ENCODE measurements around the gene OBSL1. TPM values are rescaled to one million over a fixed set of nuclear protein-coding genes. Genes with fewer than 3 reads are reported as not detected.

Gene OBSL1
- total and polyA plus RNA-seq, 2 of the 4 experiments (the other 2 are of a cell fraction), result 21.5 to 51.2 TPM

GRCh38 chr2:219512524-219513216 is 58.7 kb downstream of the OBSL1 start:
- H3K27ac ChIP-seq (ENCODE audit: insufficient read depth, low read length), result no peak overlapping the region
- no peak overlapping the region for H2BK15ac ChIP-seq (ENCODE audit: low read depth, low read length)
- H3K18ac ChIP-seq (ENCODE audit: low read depth, low read length), result no peak overlapping the region
- WGBS, 2 experiments (ENCODE audit: extremely low coverage in 2 of 2, insufficient read length in 1 of 2), result 24% methylated on average over 5 of the region's 16 CpGs; no CpG with 5 or more reads in 1 of the 2 experiments
- H2AFZ ChIP-seq (replicated peaks; ENCODE audit: low read length, poor library complexity), result peak overlapping the region; percentile 10
- H3K4me2 ChIP-seq (ENCODE audit: low read depth, low read length), result no peak overlapping the region
- no peak overlapping the region for H3K4ac ChIP-seq (ENCODE audit: low read depth, low read length)
- POLR2A ChIA-PET (ENCODE audit: unreplicated experiment), result no interaction called here
- no peak overlapping the region for H3K14ac ChIP-seq (replicated peaks; ENCODE audit: low read depth, low read length)
- CTCF ChIA-PET, result interaction anchor here (1.4 to 1.6 kb wide), 3 partner anchors 9 to 110 kb away, joined by 4 to 6 read pairs (median 5); no protein-coding TSS in a partner anchor
- intact Hi-C loops (cut with micrococcal nuclease) (no loop called here), in situ Hi-C loops (cut with MboI; ENCODE audit: low sequenced_read_pairs) (no loop called here), dilution Hi-C loops (cut with HindIII; ENCODE audit: low sequenced_read_pairs, unreplicated experiment) (no loop called here)
- no peaks in the 10 kb centered on the region for H3K9me3 ChIP-seq (ENCODE audit: control insufficient read depth, insufficient read depth, low read length)
- H2BK5ac ChIP-seq (ENCODE audit: low read depth, low read length, poor library complexity, severe bottlenecking), result no peak overlapping the region
- no peak overlapping the region for H3K56ac ChIP-seq (ENCODE audit: extremely low read depth, insufficient read depth, low read length)
- no peaks in the 10 kb centered on the region for H3K79me1 ChIP-seq (ENCODE audit: low read depth in 1 of 2, low read length in 2 of 2)
- no peak overlapping the region for H3K9ac ChIP-seq (ENCODE audit: low read depth, low read length)
- peaks cover 8% of the 10 kb centered on the region; the same call in 1 of the 2 replicates for H3K4me1 ChIP-seq (ENCODE audit: control insufficient read depth, insufficient read depth, low read length)
- H3K27me3 ChIP-seq (ENCODE audit: control insufficient read depth, insufficient read depth, low read length), result peaks cover 73% of the 10 kb centered on the region
- H4K5ac ChIP-seq (ENCODE audit: low read depth, low read length), result no peak overlapping the region
- H2BK120ac ChIP-seq (ENCODE audit: low read depth, low read length), result no peak overlapping the region
- no peak overlapping the region for H4K91ac ChIP-seq (ENCODE audit: insufficient read depth, low read depth, low read length)
- H3K9me1 ChIP-seq (ENCODE audit: insufficient read depth, low read length), result no peaks in the 10 kb centered on the region
- DNase-seq (no peak), ATAC-seq (ENCODE audit: low read depth) (no peak)
- TF ChIP-seq MAZ (IDR thresholded peaks at IDR 0.05; ENCODE audit: borderline replicate concordance, low read depth, low read length) (no peak), RFX5 (IDR thresholded peaks at IDR 0.05; ENCODE audit: low read depth, low read length) (no peak), RCOR1 (IDR thresholded peaks at IDR 0.05; ENCODE audit: insufficient replicate concordance, low read length) (no peak), CHD1 (IDR thresholded peaks at IDR 0.05; ENCODE audit: low read depth, low read length) (no peak), POLR2A (IDR thresholded peaks at IDR 0.05; ENCODE audit: low read depth, low read length) (no peak), USF2 (IDR thresholded peaks at IDR 0.05; ENCODE audit: low read depth, low read length) (no peak), RAD21 (IDR thresholded peaks at IDR 0.05; ENCODE audit: low read length) (no peak), MXI1 (IDR thresholded peaks at IDR 0.05; ENCODE audit: borderline replicate concordance, low read depth, low read length) (no peak), BHLHE40 (IDR thresholded peaks at IDR 0.05; ENCODE audit: low read depth, low read length) (no peak), NFE2L2 (IDR thresholded peaks at IDR 0.05; ENCODE audit: low read depth, low read length) (no peak), CEBPB (IDR thresholded peaks at IDR 0.05; ENCODE audit: low read depth, low read length) (no peak), SMC3 (IDR thresholded peaks at IDR 0.05; ENCODE audit: low read depth, low read length) (no peak), CTCF (conservative IDR thresholded peaks at IDR 0.05; ENCODE audit: low read depth, low read length) (no peak), ELK1 (IDR thresholded peaks at IDR 0.05; ENCODE audit: borderline replicate concordance, low read depth, low read length) (no peak), FOS (IDR thresholded peaks at IDR 0.05; ENCODE audit: low read depth, low read length) (no peak), MAFK (IDR thresholded peaks at IDR 0.05; ENCODE audit: low read depth, low read length) (no peak)
- no peak overlapping the region for H2AK5ac ChIP-seq (ENCODE audit: low read depth, low read length)
- no peak overlapping the region for H3K4me3 ChIP-seq (ENCODE audit: insufficient read depth, low read depth, low read length)
- 0 out of 2 replicates have a peak, but pooled peaks cover 1% of the 10 kb centered on the region for H3K36me3 ChIP-seq (ENCODE audit: control insufficient read depth, insufficient read depth, low read length)
- BruUV-seq (replicated peaks), result no TSS peak
- no peak overlapping the region for H2AK9ac ChIP-seq (replicated peaks; ENCODE audit: low read depth, low read length, poor library complexity)
- H4K20me1 ChIP-seq (ENCODE audit: insufficient read depth, low read length), result no peaks in the 10 kb centered on the region
- no peak overlapping the region for H4K8ac ChIP-seq (ENCODE audit: low read depth in 2 of 2, low read length in 2 of 2)
- H3K23ac ChIP-seq (ENCODE audit: low read depth, low read length), result no peak overlapping the region
- no peak overlapping the region for H2BK20ac ChIP-seq (ENCODE audit: low read depth, low read length)
